HFF-Myc (cell line): ENCODE measurements around the gene P2RY11.

Experiments
- DNase-seq: peaks from one replicate; pipeline ENCODE4 v3.0.0-alpha.2; 2011; ENCODE audit warnings: low read depth; ENCODE audit errors: extremely low read depth
- H3K4me3 ChIP-seq: replicated peaks from 2 replicates; pipeline ENCODE4 v1.5.1; 2011; ENCODE audit warnings: low read depth, mild to moderate bottlenecking, control low read depth, low read length
- CTCF ChIP-seq: IDR thresholded peaks from 2 replicates; pipeline ENCODE4 v1.5.1; 2012; ENCODE audit warnings: mild to moderate bottlenecking, low read depth, low read length, control low read depth; ENCODE audit errors: missing control alignments

The P2RY11 gene

GRCh38 chr19:10116866-10117616 lies 5.5 kb downstream of the P2RY11 start:
- TF ChIP-seq CTCF, result no peak
- H3K4me3 ChIP-seq, result no peak overlapping the region
- DNase-seq, result no peak

GRCh38 chr19:10118960-10119359 lies 7.5 kb downstream of the P2RY11 start:
- H3K4me3 ChIP-seq, result peak overlapping the region; percentile 75
- DNase-seq, result no peak
- TF ChIP-seq CTCF, result no peak

GRCh38 chr19:10120538-10121189 lies 9.2 kb downstream of the P2RY11 start:
- no peak for TF ChIP-seq CTCF
- DNase-seq, result no peak
- H3K4me3 ChIP-seq, result no peak overlapping the region

GRCh38 chr19:10122045-10122444 lies 10.6 kb downstream of the P2RY11 start:
- DNase-seq, result no peak
- TF ChIP-seq CTCF, result no peak
- no peak overlapping the region for H3K4me3 ChIP-seq

GRCh38 chr19:10124429-10124828 lies 12.9 kb downstream of the P2RY11 start:
- TF ChIP-seq CTCF, result no peak
- DNase-seq, result no peak
- H3K4me3 ChIP-seq, result no peak overlapping the region

- H3K4me3 ChIP-seq, result no peak overlapping the region
- DNase-seq, result no peak
- TF ChIP-seq CTCF, result no peak
Measured at GRCh38 chr19:10126213-10126639, 14.7 kb downstream of the P2RY11 start.

GRCh38 chr19:10132905-10133304 lies 21.4 kb downstream of the P2RY11 start:
- DNase-seq, result no peak
- no peak overlapping the region for H3K4me3 ChIP-seq
- TF ChIP-seq CTCF, result no peak
